ENCODE measurements around the gene MYO1D.

GRCh38 chr17:32553168-32553567 lies 323.8 kb downstream of the MYO1D start:
- TF ChIP-seq CTCF (IDR thresholded peaks at IDR 0.05) (no peak), POLR2A (IDR thresholded peaks at IDR 0.05) (no peak)
